ENCODE data around the gene NALCN.

The NALCN gene

GRCh38 chr13:101412076-101412475, 4.2 kb downstream of the NALCN start:
- no peak for DNase-seq

GRCh38 chr13:101408992-101409656, 7.2 kb downstream of the NALCN start:
- no peak for DNase-seq

GRCh38 chr13:101408154-101408553, 8.2 kb downstream of the NALCN start:
- no peak for DNase-seq

- DNase-seq, result no peak
Measured at GRCh38 chr13:101406791-101407190, 9.5 kb downstream of the NALCN start.

GRCh38 chr13:101401196-101401595, 15.1 kb downstream of the NALCN start:
- no peak for DNase-seq

GRCh38 chr13:101399365-101399764, 16.9 kb downstream of the NALCN start:
- DNase-seq, result no peak

- no peak for DNase-seq
Measured at GRCh38 chr13:101398920-101399319, 17.4 kb downstream of the NALCN start.

- no peak for DNase-seq
Measured at GRCh38 chr13:101398191-101398590, 18.1 kb downstream of the NALCN start.

- DNase-seq, result no peak
Measured at GRCh38 chr13:101397742-101398141, 18.6 kb downstream of the NALCN start.

GRCh38 chr13:101394605-101395004, 21.7 kb downstream of the NALCN start:
- DNase-seq, result no peak

GRCh38 chr13:101393140-101393539, 23.2 kb downstream of the NALCN start:
- no peak for DNase-seq

- no peak for DNase-seq
Measured at GRCh38 chr13:101390461-101390860, 25.8 kb downstream of the NALCN start.

- no peak for DNase-seq
Measured at GRCh38 chr13:101384929-101385328, 31.4 kb downstream of the NALCN start.

- DNase-seq, result no peak
Measured at GRCh38 chr13:101383595-101383994, 32.7 kb downstream of the NALCN start.

- no peak for DNase-seq
Measured at GRCh38 chr13:101382701-101383100, 33.6 kb downstream of the NALCN start.

- DNase-seq, result no peak
Measured at GRCh38 chr13:101382086-101382485, 34.2 kb downstream of the NALCN start.

GRCh38 chr13:101360525-101360924, 55.8 kb downstream of the NALCN start:
- no peak for DNase-seq

- no peak for DNase-seq
Measured at GRCh38 chr13:101354895-101355294, 61.4 kb downstream of the NALCN start.

- DNase-seq, result no peak
Measured at GRCh38 chr13:101346942-101347728, 69.2 kb downstream of the NALCN start.

GRCh38 chr13:101346161-101346560, 70.1 kb downstream of the NALCN start:
- DNase-seq, result no peak

GRCh38 chr13:101343128-101343787, 73.0 kb downstream of the NALCN start:
- no peak for DNase-seq

GRCh38 chr13:101341464-101341863, 74.8 kb downstream of the NALCN start:
- DNase-seq, result no peak

- DNase-seq, result no peak
Measured at GRCh38 chr13:101339202-101339601, 77.1 kb downstream of the NALCN start.

- DNase-seq, result no peak
Measured at GRCh38 chr13:101332583-101332982, 83.7 kb downstream of the NALCN start.
